Aorta (tissue), 5 donors: ENCODE data around the gene ZAR1L. TPM values are rescaled to one million over a fixed set of nuclear protein-coding genes. Genes with fewer than 3 reads are reported as not detected.
A peak's percentile ranks its signal among the peaks of the same experiment; 100 is the strongest.
"Not testable (repeated sequence)": the region's sequence is repeated elsewhere in the genome, so short reads cannot be mapped to it uniquely, and the experiment has no call there.

Source experiments
- ATAC-seq: fragments of 200-7000 bp; cut with Tn5 transposase; one replicate; pipeline ENCODE4 v1.9.1; 2022; ENCODE audit warnings: moderate library complexity; ENCODE audit not compliant: low FRiP score
- DNase-seq, 2 donors: peaks; one replicate each; pipeline ENCODE4 v3.0.0-alpha.2; 2020
- H3K27ac ChIP-seq, 2 donors: one replicate each; pipeline ENCODE4 v1.5.1; 2013; ENCODE audit warnings: low read length in 2 of 2, mild to moderate bottlenecking in 2 of 2, moderate library complexity in 2 of 2, control low read depth in 1 of 2, inconsistent platforms in 1 of 2, low read depth in 1 of 2
- H3K27me3 ChIP-seq, 2 donors: one replicate each; pipeline ENCODE4 v1.6.1; 2013; ENCODE audit warnings: control low read depth in 1 of 2, low read length in 1 of 2, mild to moderate bottlenecking in 1 of 2, moderate library complexity in 1 of 2; ENCODE audit not compliant: insufficient read depth in 2 of 2, control insufficient read depth in 1 of 2
- H3K36me3 ChIP-seq, 2 donors: one replicate each; pipeline ENCODE4 v1.6.1; 2013; ENCODE audit warnings: control low read depth in 1 of 2, low read length in 1 of 2, mild to moderate bottlenecking in 1 of 2; ENCODE audit not compliant: insufficient read depth in 2 of 2, control insufficient read depth in 1 of 2
- H3K4me1 ChIP-seq, 2 donors: one replicate each; pipeline ENCODE4 v1.6.1; 2013; ENCODE audit warnings: low read length in 2 of 2, control low read depth in 1 of 2, mild to moderate bottlenecking in 1 of 2, moderate library complexity in 1 of 2; ENCODE audit not compliant: insufficient read depth in 2 of 2, control insufficient read depth in 1 of 2
- H3K4me3 ChIP-seq, 2 donors: one replicate each; pipeline ENCODE4 v1.5.1; 2013; ENCODE audit warnings: low read length in 2 of 2, control low read depth in 1 of 2, mild to moderate bottlenecking in 1 of 2
- H3K9me3 ChIP-seq: one replicate; pipeline ENCODE4 v1.6.1; 2013; ENCODE audit warnings: mild to moderate bottlenecking, low read length; ENCODE audit not compliant: control insufficient read depth
- WGBS, 2 donors: extraction: QIAGEN DNeasy Blood & Tissue Kit; methylation state at CpG; one replicate each; pipeline ENCODE4 v1.1.7; 2013; 5-methylcytosine and 5-hydroxymethylcytosine counted together
- intact Hi-C, 2 donors: fragments of 100-400 bp; cut with DNase I; formaldehyde crosslinking; loops; one replicate each; pipeline versions ENCODE4 v1.14.2 to v1.15.0; 2022
- long read RNA-seq, 2 donors: library from polyadenylated mRNA; unstranded; transcript quantifications; one replicate each; pipeline ENCODE4 v2.0.0, GENCODE V29; 2020 to 2021
- polyA plus RNA-seq, 2 donors: library from polyadenylated mRNA; stranded (reverse); fragments of 200-250 nt; gene quantifications; one replicate each; pipeline ENCODE4 v1.2.3, GENCODE V29; 2013
- total RNA-seq, 2 donors: library from RNA; stranded (reverse); fragmentation: NEBNext Ultra II Directional; extraction: Animal tissue kit (Norgen Biotek cat#: 25700); gene quantifications; one replicate each; pipeline ENCODE4 v1.2.1, GENCODE V29; 2021
- donor health status: healthy with polysubstance abuse.
- donor health status: Bipolar disorder and iron deficiency.
- donor health status: DM: no; HTN: no; CAD: no.
- donor health status: DM: no; HTN: no; CAD: no.
- donor health status: DM: yes; HTN: yes; CAD: no.

The ZAR1L gene
- total RNA-seq (not detected), polyA plus RNA-seq (not detected)
- long read RNA-seq, donor 1 = 0 reads
- long read RNA-seq, donor 2 = 0 reads

DNA sequence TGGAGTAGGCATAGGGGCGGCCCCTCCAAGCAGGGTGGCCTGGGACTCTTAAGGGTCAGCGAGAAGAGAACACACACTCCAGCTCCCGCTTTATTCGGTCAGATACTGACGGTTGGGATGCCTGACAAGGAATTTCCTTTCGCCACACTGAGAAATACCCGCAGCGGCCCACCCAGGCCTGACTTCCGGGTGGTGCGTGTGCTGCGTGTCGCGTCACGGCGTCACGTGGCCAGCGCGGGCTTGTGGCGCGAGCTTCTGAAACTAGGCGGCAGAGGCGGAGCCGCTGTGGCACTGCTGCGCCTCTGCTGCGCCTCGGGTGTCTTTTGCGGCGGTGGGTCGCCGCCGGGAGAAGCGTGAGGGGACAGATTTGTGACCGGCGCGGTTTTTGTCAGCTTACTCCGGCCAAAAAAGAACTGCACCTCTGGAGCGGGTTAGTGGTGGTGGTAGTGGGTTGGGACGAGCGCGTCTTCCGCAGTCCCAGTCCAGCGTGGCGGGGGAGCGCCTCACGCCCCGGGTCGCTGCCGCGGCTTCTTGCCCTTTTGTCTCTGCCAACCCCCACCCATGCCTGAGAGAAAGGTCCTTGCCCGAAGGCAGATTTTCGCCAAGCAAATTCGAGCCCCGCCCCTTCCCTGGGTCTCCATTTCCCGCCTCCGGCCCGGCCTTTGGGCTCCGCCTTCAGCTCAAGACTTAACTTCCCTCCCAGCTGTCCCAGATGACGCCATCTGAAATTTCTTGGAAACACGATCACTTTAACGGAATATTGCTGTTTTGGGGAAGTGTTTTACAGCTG is at the start of gene ZAR1L, which contains the start of gene BRCA2:
TSS of gene ZAR1L (minus strand) at position 126 of the 790 bp plus-strand sequence. CDS start 3,438 bp downstream, outside the sequence.
TSS of gene BRCA2 (plus strand) at position 271 of the 790 bp plus-strand sequence. CDS start 953 bp downstream, outside the sequence.
- ATAC-seq (peak; percentile 98), DNase-seq (peak; percentile 96 to 97)
- H3K36me3 ChIP-seq = no peaks in the 10 kb centered on the region
- 0 to 1% methylated on average over 60 of the region's 60 CpGs for WGBS, 2 donors
- intact Hi-C loops = loop anchor here in 1 of 2 donors (5.0 kb wide), 1 partner anchor 222 kb away; the partner anchor contains the start of gene N4BP2L2
- no peaks in the 10 kb centered on the region for H3K27me3 ChIP-seq
- H3K9me3 ChIP-seq = no peaks in the 10 kb centered on the region
- peak within 1 kb of the TSS; percentile 56 to 89 for H3K4me3 ChIP-seq
- H3K27ac ChIP-seq = peak within 1 kb of the TSS; percentile 65 to 98
- no peaks in the 10 kb centered on the region for H3K4me1 ChIP-seq

GRCh38 chr13:32362574-32362973 is 47.4 kb upstream of the ZAR1L start:
- H3K36me3 ChIP-seq = no peaks in the 10 kb centered on the region
- no peaks in the 10 kb centered on the region for H3K9me3 ChIP-seq
- ATAC-seq (no peak), DNase-seq (no peak)
- intact Hi-C loops = no loop called here
- H3K4me1 ChIP-seq = no peaks in the 10 kb centered on the region
- WGBS, 2 donors = 93 to 96% methylated on average over 2 of the region's 2 CpGs
- H3K4me3 ChIP-seq = no peak overlapping the region
- no peak overlapping the region for H3K27ac ChIP-seq
- H3K27me3 ChIP-seq = no peaks in the 10 kb centered on the region

GRCh38 chr13:32355935-32356334 is 40.8 kb upstream of the ZAR1L start:
- H3K4me3 ChIP-seq, DNase-seq, H3K27me3 ChIP-seq, intact Hi-C loops, H3K4me1 ChIP-seq, H3K27ac ChIP-seq, H3K9me3 ChIP-seq, ATAC-seq, H3K36me3 ChIP-seq: not testable (repeated sequence)
- WGBS, 2 donors = 98 to 100% methylated on average over 8 of the region's 8 CpGs

- DNase-seq = no peak
- no peaks in the 10 kb centered on the region for H3K9me3 ChIP-seq
- intact Hi-C loops = no loop called here
Observed at GRCh38 chr13:32354040-32354439, 38.9 kb upstream of the ZAR1L start.

GRCh38 chr13:32350839-32351441 is 35.8 kb upstream of the ZAR1L start:
- DNase-seq, H3K4me3 ChIP-seq, ATAC-seq, H3K9me3 ChIP-seq, H3K27me3 ChIP-seq, H3K27ac ChIP-seq, intact Hi-C loops, H3K36me3 ChIP-seq, H3K4me1 ChIP-seq: not testable (repeated sequence)
- WGBS, 2 donors = 94 to 97% methylated on average over 15 of the region's 15 CpGs

More at GRCh38 chr13:32354040-32354439, 38.9 kb upstream of the ZAR1L start:
- ATAC-seq = no peak
- Histone ChIP-seq H3K4me1 (no peaks in the 10 kb centered on the region), H3K36me3 (no peaks in the 10 kb centered on the region), H3K27me3 (no peaks in the 10 kb centered on the region), H3K27ac (no peak overlapping the region), H3K4me3 (no peak overlapping the region)
- WGBS, 2 donors = 97 to 98% methylated on average over 1 of the region's 1 CpG

DNA sequence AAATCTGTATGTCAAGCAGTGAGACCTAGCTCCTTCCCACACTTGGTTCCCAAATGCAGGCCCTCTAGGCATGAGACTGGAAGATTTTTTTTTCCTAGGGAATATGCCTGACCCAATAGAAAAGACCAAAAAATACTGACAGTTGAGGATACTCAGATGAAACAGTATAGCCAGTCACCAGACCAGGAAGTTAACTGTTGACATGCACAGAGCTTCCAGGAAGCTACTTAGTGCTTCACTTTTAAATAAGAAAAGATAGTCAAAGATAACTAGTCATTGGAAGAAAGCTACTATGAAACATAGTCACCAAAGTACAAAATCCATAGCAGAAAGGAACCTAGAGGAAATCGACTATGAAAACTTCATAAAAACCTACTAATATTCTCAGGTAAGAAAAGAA is 32.5 kb upstream of the ZAR1L start:
- 59 to 100% methylated on average over 1 of the region's 1 CpG for WGBS, 2 donors
- no peak for ATAC-seq
- Histone ChIP-seq H3K4me1 (no peaks in the 10 kb centered on the region), H3K36me3 (no peaks in the 10 kb centered on the region), H3K27me3 (no peaks in the 10 kb centered on the region), H3K27ac (no peak overlapping the region), H3K9me3 (no peaks in the 10 kb centered on the region), H3K4me3 (no peak overlapping the region)
- intact Hi-C loops = no loop called here
- DNase-seq = no peak

DNA sequence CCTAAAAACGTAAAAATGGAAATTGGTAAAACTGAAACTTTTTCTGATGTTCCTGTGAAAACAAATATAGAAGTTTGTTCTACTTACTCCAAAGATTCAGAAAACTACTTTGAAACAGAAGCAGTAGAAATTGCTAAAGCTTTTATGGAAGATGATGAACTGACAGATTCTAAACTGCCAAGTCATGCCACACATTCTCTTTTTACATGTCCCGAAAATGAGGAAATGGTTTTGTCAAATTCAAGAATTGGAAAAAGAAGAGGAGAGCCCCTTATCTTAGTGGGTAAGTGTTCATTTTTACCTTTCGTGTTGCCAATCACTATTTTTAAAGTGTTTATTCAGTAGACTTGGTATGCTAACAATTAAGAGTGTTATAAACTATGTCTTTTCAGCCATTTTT is 25.8 kb upstream of the ZAR1L start:
- H3K27ac ChIP-seq = no peak overlapping the region
- no peaks in the 10 kb centered on the region for H3K27me3 ChIP-seq
- no peak for ATAC-seq
- DNase-seq = no peak
- no peaks in the 10 kb centered on the region for H3K9me3 ChIP-seq
- WGBS, 2 donors = 79 to 82% methylated on average over 3 of the region's 3 CpGs
- no peak overlapping the region for H3K4me3 ChIP-seq
- H3K4me1 ChIP-seq = no peaks in the 10 kb centered on the region
- H3K36me3 ChIP-seq = no peaks in the 10 kb centered on the region
- intact Hi-C loops = no loop called here

DNA sequence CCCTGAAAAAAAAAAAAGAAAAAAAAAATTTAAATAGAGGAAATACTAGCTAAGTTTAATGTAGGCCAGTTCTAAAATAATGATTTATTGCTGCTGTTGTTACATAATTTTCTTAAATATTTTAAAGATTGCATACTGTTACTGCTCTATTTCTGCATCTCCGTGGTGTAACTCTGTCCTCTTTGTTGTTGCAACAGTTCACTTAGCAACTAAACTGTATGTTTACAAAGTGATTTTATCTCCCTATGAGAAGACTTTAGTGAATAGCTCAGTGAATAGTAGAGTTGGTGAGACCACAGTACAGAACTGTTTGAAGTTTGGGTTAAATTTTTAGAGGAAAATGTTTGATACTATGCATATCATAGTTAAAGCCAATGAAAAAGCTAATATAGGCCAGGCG is 19.5 kb upstream of the ZAR1L start:
- H3K27ac ChIP-seq = no peak overlapping the region
- WGBS, 2 donors = 75 to 82% methylated on average over 2 of the region's 2 CpGs
- intact Hi-C loops = no loop called here
- no peaks in the 10 kb centered on the region for H3K27me3 ChIP-seq
- no peak for ATAC-seq
- H3K4me3 ChIP-seq = no peak overlapping the region
- no peaks in the 10 kb centered on the region for H3K9me3 ChIP-seq
- H3K36me3 ChIP-seq = no peaks in the 10 kb centered on the region
- no peak for DNase-seq
- no peaks in the 10 kb centered on the region for H3K4me1 ChIP-seq
